Parathyroid adenoma (tissue), 2 donors: Measurements from ENCODE around the gene CCDC12.

Experiments
- H2AFZ ChIP-seq: fragments of 300-600 bp; sonication (generic); one replicate; pipeline ENCODE4 v1.7.0; 2017; ENCODE audit warnings: antibody characterized with exemption, mild to moderate bottlenecking
- H3K27ac ChIP-seq: fragments of 300-600 bp; sonication (generic); one replicate; pipeline ENCODE4 v1.7.0; 2017
- H3K27me3 ChIP-seq: fragments of 300-600 bp; sonication (generic); one replicate; pipeline ENCODE4 v1.7.0; 2017; ENCODE audit warnings: low read length; ENCODE audit not compliant: control insufficient read depth, insufficient read depth
- H3K36me3 ChIP-seq: fragments of 300-600 bp; sonication (generic); one replicate; pipeline ENCODE4 v1.7.0; 2017; ENCODE audit warnings: low read length; ENCODE audit not compliant: control insufficient read depth, insufficient read depth
- H3K4me1 ChIP-seq: fragments of 300-600 bp; sonication (generic); one replicate; pipeline ENCODE4 v1.7.0; 2017; ENCODE audit warnings: control low read depth
- H3K4me2 ChIP-seq: fragments of 300-600 bp; sonication (generic); one replicate; pipeline ENCODE4 v1.7.0; 2017; ENCODE audit warnings: low read length
- H3K4me3 ChIP-seq: fragments of 300-600 bp; sonication (generic); one replicate; pipeline ENCODE4 v1.7.0; 2017; ENCODE audit warnings: low read depth, low read length
- H3K79me2 ChIP-seq: fragments of 300-600 bp; sonication (generic); one replicate; pipeline ENCODE4 v1.7.0; 2017; ENCODE audit warnings: control low read depth
- H3K9ac ChIP-seq: fragments of 300-600 bp; sonication (generic); one replicate; pipeline ENCODE4 v1.7.0; 2017; ENCODE audit warnings: mild to moderate bottlenecking
- H3K9me3 ChIP-seq: fragments of 300-600 bp; sonication (generic); one replicate; pipeline ENCODE4 v1.7.0; 2017; ENCODE audit warnings: low read length; ENCODE audit not compliant: control insufficient read depth
- CTCF ChIP-seq: fragments of 300-600 bp; sonication (generic); IDR thresholded peaks from one replicate; pipeline ENCODE4 v1.7.0; 2017; ENCODE audit warnings: antibody characterized with exemption, mild to moderate bottlenecking
- donor health status: primary hyperparathyroidism.

The CCDC12 gene

GRCh38 chr3:46987743-46988401, 11.3 kb upstream of the CCDC12 start:
- H3K36me3 ChIP-seq = no peaks in the 10 kb centered on the region
- H3K27ac ChIP-seq = no peak overlapping the region
- H3K79me2 ChIP-seq = no peaks in the 10 kb centered on the region
- H3K27me3 ChIP-seq = no peaks in the 10 kb centered on the region
- no peak overlapping the region for H3K9ac ChIP-seq
- H2AFZ ChIP-seq = no peak overlapping the region
- H3K4me2 ChIP-seq = no peak overlapping the region
- TF ChIP-seq CTCF = no peak
- H3K4me3 ChIP-seq = no peak overlapping the region
- H3K4me1 ChIP-seq = no peaks in the 10 kb centered on the region
- H3K9me3 ChIP-seq = no peaks in the 10 kb centered on the region

- no peak overlapping the region for H3K4me2 ChIP-seq
- no peaks in the 10 kb centered on the region for H3K27me3 ChIP-seq
- no peak overlapping the region for H3K9ac ChIP-seq
- H3K4me3 ChIP-seq = no peak overlapping the region
- H3K27ac ChIP-seq = no peak overlapping the region
- no peaks in the 10 kb centered on the region for H3K9me3 ChIP-seq
- no peaks in the 10 kb centered on the region for H3K36me3 ChIP-seq
- no peak for TF ChIP-seq CTCF
- no peaks in the 10 kb centered on the region for H3K4me1 ChIP-seq
- no peak overlapping the region for H2AFZ ChIP-seq
- H3K79me2 ChIP-seq = no peaks in the 10 kb centered on the region
Measured at GRCh38 chr3:46987319-46987742, 10.8 kb upstream of the CCDC12 start.

- Histone ChIP-seq H3K27me3 (no peaks in the 10 kb centered on the region), H3K79me2 (no peaks in the 10 kb centered on the region), H3K4me2 (no peak overlapping the region), H3K4me3 (no peak overlapping the region), H3K27ac (peak overlapping the region; percentile 19), H3K36me3 (no peaks in the 10 kb centered on the region), H3K9ac (no peak overlapping the region), H2AFZ (no peak overlapping the region), H3K4me1 (peaks cover 2% of the 10 kb centered on the region), H3K9me3 (no peaks in the 10 kb centered on the region)
- no peak for TF ChIP-seq CTCF
Measured at GRCh38 chr3:46986782-46987310, 10.3 kb upstream of the CCDC12 start.

DNA sequence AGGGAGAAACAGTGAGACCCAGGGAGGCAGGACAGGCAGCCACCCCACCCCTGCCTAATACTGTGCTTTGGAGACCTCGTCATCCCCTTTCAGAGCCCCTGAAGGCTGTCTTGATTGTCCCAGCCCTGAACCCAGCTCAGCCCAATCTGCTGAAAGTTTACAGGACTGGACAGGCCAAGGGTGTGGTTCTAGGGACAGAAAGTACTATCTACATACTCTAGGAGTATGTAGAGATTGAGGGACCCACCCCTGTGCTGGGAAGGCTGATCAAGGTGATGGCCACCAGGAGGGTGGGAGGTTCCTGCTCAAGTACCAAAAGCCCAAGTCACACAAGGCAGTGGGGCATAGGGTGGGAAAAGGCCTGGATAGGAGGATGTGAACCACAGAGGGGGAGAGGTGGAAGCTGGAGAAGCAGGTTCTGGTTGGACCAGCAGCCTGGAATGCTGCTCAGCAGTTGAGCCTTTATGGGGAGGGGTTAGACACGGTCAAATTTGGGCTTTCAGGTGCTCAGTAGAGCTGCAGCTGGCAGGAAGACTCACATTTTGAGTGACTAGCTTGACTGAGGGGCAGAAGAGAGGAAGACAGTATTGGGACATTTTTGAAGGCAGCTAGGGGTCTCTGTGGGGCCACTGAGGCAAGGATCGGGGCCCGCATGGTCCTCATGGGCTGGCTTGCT, 9.6 kb upstream of the CCDC12 start:
- Histone ChIP-seq H3K9ac (no peak overlapping the region), H3K4me2 (no peak overlapping the region), H2AFZ (no peak overlapping the region), H3K27ac (peak overlapping the region; percentile 19), H3K4me3 (no peak overlapping the region), H3K36me3 (no peaks in the 10 kb centered on the region), H3K27me3 (no peaks in the 10 kb centered on the region), H3K9me3 (no peaks in the 10 kb centered on the region), H3K4me1 (peaks cover 7% of the 10 kb centered on the region), H3K79me2 (no peaks in the 10 kb centered on the region)
- TF ChIP-seq CTCF = no peak
